Measurements from ENCODE around the gene DNAJC8. TPM values are rescaled to one million over a fixed set of nuclear protein-coding genes. Genes with fewer than 3 reads are reported as not detected.

Gene DNAJC8
- total and polyA plus RNA-seq, 10 of the 15 experiments (the other 5 are each of a cell fraction or from before 2014, with no cell fraction given), result 91.2 to 296 (median 152) TPM

DNA sequence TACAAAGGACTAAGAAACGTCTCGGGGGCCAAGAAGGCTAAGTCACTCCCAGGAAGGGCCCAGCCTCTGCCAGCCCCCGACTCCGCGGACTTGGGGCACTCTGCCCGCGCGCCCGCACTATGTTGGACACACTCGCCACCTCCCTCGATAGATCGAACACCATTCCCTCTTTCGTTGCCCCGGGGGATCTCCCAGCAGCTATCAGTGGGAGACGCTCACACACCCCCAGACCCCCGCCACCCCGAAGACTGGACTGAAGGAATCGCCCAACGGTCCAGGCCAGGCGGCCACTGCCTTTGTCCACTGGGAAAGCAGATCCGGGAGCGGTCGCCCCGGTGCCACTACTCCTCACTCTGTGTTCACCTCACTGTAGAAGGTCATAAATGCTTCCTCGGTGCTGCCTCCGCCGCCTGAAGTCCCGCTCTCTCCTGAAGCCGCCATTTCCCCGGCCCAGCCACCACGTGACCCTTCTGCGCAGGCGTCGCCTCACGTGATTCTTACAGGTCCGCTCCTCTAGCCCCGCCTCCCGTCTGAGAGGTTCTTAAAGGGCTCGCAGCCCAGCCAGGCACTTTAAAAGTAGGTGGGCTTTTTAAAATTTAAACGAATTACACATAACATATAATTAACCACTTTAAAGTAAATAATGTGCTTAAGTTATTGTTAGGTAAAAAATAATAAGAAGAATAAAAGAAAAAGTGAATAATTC, at the start of gene DNAJC8 (continued):
- TF ChIP-seq, protein P1, sequence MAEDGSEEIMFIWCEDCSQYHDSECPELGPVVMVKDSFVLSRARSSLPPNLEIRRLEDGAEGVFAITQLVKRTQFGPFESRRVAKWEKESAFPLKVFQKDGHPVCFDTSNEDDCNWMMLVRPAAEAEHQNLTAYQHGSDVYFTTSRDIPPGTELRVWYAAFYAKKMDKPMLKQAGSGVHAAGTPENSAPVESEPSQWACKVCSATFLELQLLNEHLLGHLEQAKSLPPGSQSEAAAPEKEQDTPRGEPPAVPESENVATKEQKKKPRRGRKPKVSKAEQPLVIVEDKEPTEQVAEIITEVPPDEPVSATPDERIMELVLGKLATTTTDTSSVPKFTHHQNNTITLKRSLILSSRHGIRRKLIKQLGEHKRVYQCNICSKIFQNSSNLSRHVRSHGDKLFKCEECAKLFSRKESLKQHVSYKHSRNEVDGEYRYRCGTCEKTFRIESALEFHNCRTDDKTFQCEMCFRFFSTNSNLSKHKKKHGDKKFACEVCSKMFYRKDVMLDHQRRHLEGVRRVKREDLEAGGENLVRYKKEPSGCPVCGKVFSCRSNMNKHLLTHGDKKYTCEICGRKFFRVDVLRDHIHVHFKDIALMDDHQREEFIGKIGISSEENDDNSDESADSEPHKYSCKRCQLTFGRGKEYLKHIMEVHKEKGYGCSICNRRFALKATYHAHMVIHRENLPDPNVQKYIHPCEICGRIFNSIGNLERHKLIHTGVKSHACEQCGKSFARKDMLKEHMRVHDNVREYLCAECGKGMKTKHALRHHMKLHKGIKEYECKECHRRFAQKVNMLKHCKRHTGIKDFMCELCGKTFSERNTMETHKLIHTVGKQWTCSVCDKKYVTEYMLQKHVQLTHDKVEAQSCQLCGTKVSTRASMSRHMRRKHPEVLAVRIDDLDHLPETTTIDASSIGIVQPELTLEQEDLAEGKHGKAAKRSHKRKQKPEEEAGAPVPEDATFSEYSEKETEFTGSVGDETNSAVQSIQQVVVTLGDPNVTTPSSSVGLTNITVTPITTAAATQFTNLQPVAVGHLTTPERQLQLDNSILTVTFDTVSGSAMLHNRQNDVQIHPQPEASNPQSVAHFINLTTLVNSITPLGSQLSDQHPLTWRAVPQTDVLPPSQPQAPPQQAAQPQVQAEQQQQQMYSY (CRISPR knock-in tag; IDR thresholded peaks at IDR 0.05), result no peak
- peak; percentile 46; the same call in 1 of the 2 replicates for TF ChIP-seq CHD1 (IDR thresholded peaks at IDR 0.05; ENCODE audit: low read depth, low read length)
- TF ChIP-seq WRNIP1 (IDR thresholded peaks at IDR 0.05; ENCODE audit: borderline replicate concordance, low read depth, low read length), result no peak
- peak; percentile 95 for TF ChIP-seq RELA (IDR thresholded peaks at IDR 0.05; ENCODE audit: borderline replicate concordance, partially characterized antibody)
- no peak for TF ChIP-seq SMAD1 (IDR thresholded peaks at IDR 0.05; ENCODE audit: low read depth, partially characterized antibody)
- TF ChIP-seq, protein P2, sequence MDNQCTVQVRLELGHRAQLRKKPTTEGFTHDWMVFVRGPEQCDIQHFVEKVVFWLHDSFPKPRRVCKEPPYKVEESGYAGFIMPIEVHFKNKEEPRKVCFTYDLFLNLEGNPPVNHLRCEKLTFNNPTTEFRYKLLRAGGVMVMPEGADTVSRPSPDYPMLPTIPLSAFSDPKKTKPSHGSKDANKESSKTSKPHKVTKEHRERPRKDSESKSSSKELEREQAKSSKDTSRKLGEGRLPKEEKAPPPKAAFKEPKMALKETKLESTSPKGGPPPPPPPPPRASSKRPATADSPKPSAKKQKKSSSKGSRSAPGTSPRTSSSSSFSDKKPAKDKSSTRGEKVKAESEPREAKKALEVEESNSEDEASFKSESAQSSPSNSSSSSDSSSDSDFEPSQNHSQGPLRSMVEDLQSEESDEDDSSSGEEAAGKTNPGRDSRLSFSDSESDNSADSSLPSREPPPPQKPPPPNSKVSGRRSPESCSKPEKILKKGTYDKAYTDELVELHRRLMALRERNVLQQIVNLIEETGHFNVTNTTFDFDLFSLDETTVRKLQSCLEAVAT (IDR thresholded peaks at IDR 0.05), result peak; percentile 39; the same call in 1 of the 2 replicates
- TF ChIP-seq NFYB (IDR thresholded peaks at IDR 0.05; ENCODE audit: insufficient read depth, low read depth, low read length), result peak; percentile 57; the same call in 1 of the 2 replicates
- TF ChIP-seq, protein P3, sequence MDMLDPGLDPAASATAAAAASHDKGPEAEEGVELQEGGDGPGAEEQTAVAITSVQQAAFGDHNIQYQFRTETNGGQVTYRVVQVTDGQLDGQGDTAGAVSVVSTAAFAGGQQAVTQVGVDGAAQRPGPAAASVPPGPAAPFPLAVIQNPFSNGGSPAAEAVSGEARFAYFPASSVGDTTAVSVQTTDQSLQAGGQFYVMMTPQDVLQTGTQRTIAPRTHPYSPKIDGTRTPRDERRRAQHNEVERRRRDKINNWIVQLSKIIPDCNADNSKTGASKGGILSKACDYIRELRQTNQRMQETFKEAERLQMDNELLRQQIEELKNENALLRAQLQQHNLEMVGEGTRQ (IDR thresholded peaks at IDR 0.05; ENCODE audit: borderline replicate concordance, low read depth, low read length), result peak; percentile 98
- no peak for TF ChIP-seq ASH2L (IDR thresholded peaks at IDR 0.05; ENCODE audit: borderline replicate concordance, low read depth)
- peak; percentile 64; the same call in 1 of the 2 replicates for TF ChIP-seq LARP7 (IDR thresholded peaks at IDR 0.05)
- TF ChIP-seq, protein P4, sequence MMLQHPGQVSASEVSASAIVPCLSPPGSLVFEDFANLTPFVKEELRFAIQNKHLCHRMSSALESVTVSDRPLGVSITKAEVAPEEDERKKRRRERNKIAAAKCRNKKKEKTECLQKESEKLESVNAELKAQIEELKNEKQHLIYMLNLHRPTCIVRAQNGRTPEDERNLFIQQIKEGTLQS (IDR thresholded peaks at IDR 0.05; ENCODE audit: borderline replicate concordance, extremely low read depth, low read depth, low read length), result peak; percentile 99
- TF ChIP-seq SUPT20H (IDR thresholded peaks at IDR 0.05; ENCODE audit: borderline replicate concordance, control insufficient read depth, low read depth, low read length), result no peak
- peak; percentile 97 to 98 for TF ChIP-seq BHLHE40 (IDR thresholded peaks at IDR 0.05; ENCODE audit: borderline replicate concordance in 1 of 2, low read depth in 2 of 2, low read length in 1 of 2)
- peak; percentile 78; the same call in 1 of the 2 replicates for TF ChIP-seq SMAD5 (IDR thresholded peaks at IDR 0.05; ENCODE audit: low read depth)
- TF ChIP-seq YY1 (IDR thresholded peaks at IDR 0.05; ENCODE audit: low read depth, low read length), result peak; percentile 99
- TF ChIP-seq MEF2B (IDR thresholded peaks at IDR 0.05; ENCODE audit: partially characterized antibody, poor library complexity, severe bottlenecking), result peak; percentile 52
- TF ChIP-seq TCF3 (IDR thresholded peaks at IDR 0.05; ENCODE audit: borderline replicate concordance, insufficient read depth, low read depth, low read length), result no peak
- TF ChIP-seq ZNF274 (IDR thresholded peaks at IDR 0.05; ENCODE audit: insufficient read depth, insufficient read length), result no peak
- TF ChIP-seq NFIC (IDR thresholded peaks at IDR 0.05; ENCODE audit: low read depth, low read length), result peak; percentile 48; the same call in 1 of the 2 replicates
- peak; percentile 70 for TF ChIP-seq FOS (IDR thresholded peaks at IDR 0.05; ENCODE audit: borderline replicate concordance, extremely low read depth, insufficient read length)
- peak; percentile 61; the same call in 1 of the 3 replicates for TF ChIP-seq POU2F2 (IDR thresholded peaks at IDR 0.05; ENCODE audit: borderline replicate concordance, low read depth, low read length)

All from GM12878 (cell line).